ENCODE measurements around the gene RNF8. TPM values are rescaled to one million over a fixed set of nuclear protein-coding genes. Genes with fewer than 3 reads are reported as not detected.

RNF8 gene
- total and polyA plus RNA-seq, 9 of the 15 experiments (the other 6 are each of a cell fraction or from before 2014, with no cell fraction given): 10.6 to 47.0 (median 37.5) TPM

DNA sequence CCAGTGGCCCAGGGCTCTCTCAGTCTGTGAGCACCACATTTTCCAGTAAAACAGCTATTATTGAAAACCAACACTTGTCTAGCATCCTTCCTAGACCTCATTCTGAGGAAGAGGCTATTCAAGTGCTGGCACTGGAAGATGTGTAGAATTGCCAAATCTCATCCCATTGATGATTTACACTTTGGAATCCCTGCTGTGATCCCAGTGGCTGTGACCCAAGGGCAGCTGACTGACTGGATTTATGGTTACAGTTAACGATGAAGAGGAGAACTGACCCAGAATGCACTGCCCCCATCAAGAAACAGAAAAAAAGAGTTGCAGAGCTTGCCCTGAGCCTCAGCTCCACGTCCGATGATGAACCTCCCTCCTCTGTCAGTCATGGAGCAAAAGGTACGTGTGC, 81.6 kb downstream of the RNF8 start:
- no TSS peak for BruUV-seq (replicated peaks)
- no peak for FAIRE-seq
- intact Hi-C loops (cut with micrococcal nuclease): no loop called here

More for the DNA sequence above, 81.6 kb downstream of the RNF8 start:
- H3K4me1 ChIP-seq (replicated peaks in 1 of 2; ENCODE audit: control insufficient read depth in 2 of 2, insufficient read depth in 2 of 2, low read length in 2 of 2): peaks cover 12 to 17% of the 10 kb centered on the region in 2 experiments
- ATAC-seq: no peak
- in situ Hi-C loops (cut with MboI): no loop called here
- CTCF ChIA-PET (ENCODE audit: low intra/inter-chr PET ratio): no interaction called here
- WGBS (ENCODE audit: insufficient coverage, low coverage, missing lambda C conversion rate): 70% methylated on average over 4 of the region's 4 CpGs
- no peaks in the 10 kb centered on the region for H3K9me3 ChIP-seq (replicated peaks; ENCODE audit: control insufficient read depth, insufficient read depth, low read depth, low read length)
- H4K20me1 ChIP-seq (replicated peaks; ENCODE audit: control insufficient read depth, insufficient read depth, low read length): no peaks in the 10 kb centered on the region
- no peak overlapping the region for H2AFZ ChIP-seq (ENCODE audit: low read depth, low read length)
- H3K27ac ChIP-seq (ENCODE audit: extremely low read depth, low read depth, low read length): no peak overlapping the region
- H3K36me3 ChIP-seq (ENCODE audit: control insufficient read depth, insufficient read depth, low read length): peaks cover 51% of the 10 kb centered on the region
- peaks cover 37% of the 10 kb centered on the region for H3K79me2 ChIP-seq (ENCODE audit: control insufficient read depth, insufficient read depth, low read length)
- H3K4me2 ChIP-seq (ENCODE audit: insufficient read depth, low read length): no peak overlapping the region
- no peak overlapping the region for H3K9ac ChIP-seq (ENCODE audit: insufficient read depth in 1 of 2, low read depth in 2 of 2, low read length in 2 of 2)
- H3K27me3 ChIP-seq (ENCODE audit: control insufficient read depth in 2 of 2, insufficient read depth in 2 of 2, low read length in 2 of 2): no peaks in the 10 kb centered on the region
- POLR2A ChIA-PET: interaction anchor here (2.0 to 2.7 kb wide), 3 partner anchors 9 to 21 kb away, joined by 4 to 10 read pairs (median 7); no protein-coding TSS in a partner anchor
- TF ChIP-seq FOXA3 (CRISPR knock-in tag; conservative IDR thresholded peaks at IDR 0.05 in 1 of 2, IDR thresholded peaks at IDR 0.05 in 1 of 2): no peak
- no peak for TF ChIP-seq WHSC1 (IDR thresholded peaks at IDR 0.05; ENCODE audit: low read length)
- TF ChIP-seq NONO (IDR thresholded peaks at IDR 0.05; ENCODE audit: low read depth in 2 of 2, low read length in 1 of 2): no peak
- TF ChIP-seq MECOM (CRISPR knock-in tag; IDR thresholded peaks at IDR 0.05): no peak
- no peak for TF ChIP-seq SIX5 (IDR thresholded peaks at IDR 0.05; ENCODE audit: borderline replicate concordance in 1 of 2, insufficient read depth in 1 of 2, low read depth in 1 of 2, low read length in 2 of 2)
- no peak for TF ChIP-seq ZNF76 (CRISPR knock-in tag; IDR thresholded peaks at IDR 0.05; ENCODE audit: borderline replicate concordance)
- TF ChIP-seq, protein P1, sequence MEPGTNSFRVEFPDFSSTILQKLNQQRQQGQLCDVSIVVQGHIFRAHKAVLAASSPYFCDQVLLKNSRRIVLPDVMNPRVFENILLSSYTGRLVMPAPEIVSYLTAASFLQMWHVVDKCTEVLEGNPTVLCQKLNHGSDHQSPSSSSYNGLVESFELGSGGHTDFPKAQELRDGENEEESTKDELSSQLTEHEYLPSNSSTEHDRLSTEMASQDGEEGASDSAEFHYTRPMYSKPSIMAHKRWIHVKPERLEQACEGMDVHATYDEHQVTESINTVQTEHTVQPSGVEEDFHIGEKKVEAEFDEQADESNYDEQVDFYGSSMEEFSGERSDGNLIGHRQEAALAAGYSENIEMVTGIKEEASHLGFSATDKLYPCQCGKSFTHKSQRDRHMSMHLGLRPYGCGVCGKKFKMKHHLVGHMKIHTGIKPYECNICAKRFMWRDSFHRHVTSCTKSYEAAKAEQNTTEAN (CRISPR knock-in tag; IDR thresholded peaks at IDR 0.05): no peak
- no peak for TF ChIP-seq TOE1 (IDR thresholded peaks at IDR 0.05; ENCODE audit: borderline replicate concordance)
- TF ChIP-seq TOE1 (CRISPR knock-in tag; IDR thresholded peaks at IDR 0.05; ENCODE audit: borderline replicate concordance, low read depth): no peak
- no peak for TF ChIP-seq MCM5 (IDR thresholded peaks at IDR 0.05; ENCODE audit: low read depth)
- TF ChIP-seq CBX3 (IDR thresholded peaks at IDR 0.05; ENCODE audit: borderline replicate concordance in 1 of 2, low read length in 2 of 2): no peak
- TF ChIP-seq ZNF717 (CRISPR knock-in tag; IDR thresholded peaks at IDR 0.05): no peak
- TF ChIP-seq NFE2 (IDR thresholded peaks at IDR 0.05; ENCODE audit: low read depth): no peak
- TF ChIP-seq IFI16 (CRISPR knock-in tag; IDR thresholded peaks at IDR 0.05): no peak
- TF ChIP-seq FOXM1 (IDR thresholded peaks at IDR 0.05; ENCODE audit: low read depth): no peak
- no peak for TF ChIP-seq FOXM1 (CRISPR knock-in tag; IDR thresholded peaks at IDR 0.05; ENCODE audit: low read depth)
- no peak for TF ChIP-seq PTTG1 (tag; IDR thresholded peaks at IDR 0.05; ENCODE audit: low read depth)
- TF ChIP-seq FOXA1 (IDR thresholded peaks at IDR 0.05; ENCODE audit: borderline replicate concordance): no peak
- H3K9me1 ChIP-seq (ENCODE audit: control insufficient read depth, insufficient read depth, low read length): no peaks in the 10 kb centered on the region
- no peak overlapping the region for H3K4me3 ChIP-seq
- DNase-seq (ENCODE audit: extremely low read depth in 1 of 4, low spot score in 3 of 4): no peak
